Neural progenitor cell (in vitro differentiated cells): ENCODE data around the gene TEK.

Experiments used
- EZH2 ChIP-seq: fragments of 200-600 bp; sonication (generic); IDR thresholded peaks from 2 replicates; pipeline ENCODE4 v1.6.1; 2017; ENCODE audit warnings: antibody characterized with exemption, mild to moderate bottlenecking, moderate library complexity
- EZH2phosphoT487 ChIP-seq: fragments of 200-600 bp; sonication (generic); IDR thresholded peaks from 2 replicates; pipeline ENCODE4 v1.6.1; 2017; ENCODE audit warnings: antibody characterized with exemption
- TF ChIP-seq, protein P1 (sequence below): fragments of 200-600 bp; sonication (generic); IDR thresholded peaks from 2 replicates; pipeline ENCODE4 v1.5.1; 2017; ENCODE audit warnings: antibody characterized with exemption, mild to moderate bottlenecking

DNA sequence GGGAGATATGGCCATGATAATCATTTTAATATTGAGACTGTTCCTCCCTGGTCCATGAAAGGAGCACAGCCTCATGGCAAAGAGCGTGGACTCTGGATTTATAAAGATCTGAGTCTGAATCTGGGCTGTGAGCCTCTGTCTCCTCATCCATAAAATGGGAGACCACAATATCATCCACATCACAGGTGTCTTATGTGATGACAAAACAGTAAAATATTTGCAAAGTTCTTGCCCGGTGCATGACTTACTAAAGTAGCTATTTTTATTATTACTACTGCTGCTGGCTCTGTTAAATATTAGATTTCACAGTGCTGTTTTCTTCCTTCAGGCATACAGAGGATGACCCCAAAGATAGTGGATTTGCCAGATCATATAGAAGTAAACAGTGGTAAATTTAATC lies 74.1 kb downstream of the TEK start:
- TF ChIP-seq, protein P1, sequence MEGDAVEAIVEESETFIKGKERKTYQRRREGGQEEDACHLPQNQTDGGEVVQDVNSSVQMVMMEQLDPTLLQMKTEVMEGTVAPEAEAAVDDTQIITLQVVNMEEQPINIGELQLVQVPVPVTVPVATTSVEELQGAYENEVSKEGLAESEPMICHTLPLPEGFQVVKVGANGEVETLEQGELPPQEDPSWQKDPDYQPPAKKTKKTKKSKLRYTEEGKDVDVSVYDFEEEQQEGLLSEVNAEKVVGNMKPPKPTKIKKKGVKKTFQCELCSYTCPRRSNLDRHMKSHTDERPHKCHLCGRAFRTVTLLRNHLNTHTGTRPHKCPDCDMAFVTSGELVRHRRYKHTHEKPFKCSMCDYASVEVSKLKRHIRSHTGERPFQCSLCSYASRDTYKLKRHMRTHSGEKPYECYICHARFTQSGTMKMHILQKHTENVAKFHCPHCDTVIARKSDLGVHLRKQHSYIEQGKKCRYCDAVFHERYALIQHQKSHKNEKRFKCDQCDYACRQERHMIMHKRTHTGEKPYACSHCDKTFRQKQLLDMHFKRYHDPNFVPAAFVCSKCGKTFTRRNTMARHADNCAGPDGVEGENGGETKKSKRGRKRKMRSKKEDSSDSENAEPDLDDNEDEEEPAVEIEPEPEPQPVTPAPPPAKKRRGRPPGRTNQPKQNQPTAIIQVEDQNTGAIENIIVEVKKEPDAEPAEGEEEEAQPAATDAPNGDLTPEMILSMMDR = no peak
- TF ChIP-seq EZH2phosphoT487 = no peak
- TF ChIP-seq EZH2 = no peak
